Muscle of leg (tissue), 11 donors: ENCODE data around the gene MTA2. TPM values are rescaled to one million over a fixed set of nuclear protein-coding genes. Genes with fewer than 3 reads are reported as not detected.

ENCODE experiments used
- DNase-seq: peaks from one replicate; pipeline ENCODE4 v3.0.0; 2013
- H3K27ac ChIP-seq: one replicate; pipeline ENCODE4 v1.5.1; 2013; ENCODE audit warnings: mild to moderate bottlenecking, low read length, control low read depth
- H3K27me3 ChIP-seq: one replicate; pipeline ENCODE4 v1.6.1; 2013; ENCODE audit warnings: low read length; ENCODE audit not compliant: control insufficient read depth, insufficient read depth
- H3K36me3 ChIP-seq: one replicate; pipeline ENCODE4 v1.6.1; 2013; ENCODE audit warnings: low read length; ENCODE audit not compliant: control insufficient read depth, insufficient read depth
- H3K4me1 ChIP-seq: one replicate; pipeline ENCODE4 v1.6.1; 2013; ENCODE audit warnings: low read length; ENCODE audit not compliant: control insufficient read depth, insufficient read depth
- H3K4me3 ChIP-seq: one replicate; pipeline ENCODE4 v1.5.1; 2013; ENCODE audit warnings: low read length, control low read depth
- H3K9me3 ChIP-seq: replicated peaks from 2 replicates; pipeline ENCODE4 v1.6.1; 2013; ENCODE audit warnings: low read depth, low read length; ENCODE audit not compliant: control insufficient read depth
- WGBS: methylation state at CpG from one replicate; pipeline ENCODE4 v1.1.5; 2013; ENCODE audit warnings: missing lambda C conversion rate; ENCODE audit not compliant: insufficient coverage; 5-methylcytosine and 5-hydroxymethylcytosine counted together
- polyA plus RNA-seq, 8 donors: library from polyadenylated mRNA; unstranded; fragments of 120-200 nt; gene quantifications; one replicate each; pipeline versions ENCODE4 v1.2.1 to v1.2.3, GENCODE V29; 2013; ENCODE audit warnings: inconsistent platforms in 1 of 8, low replicate concordance in 1 of 8; ENCODE audit not compliant: insufficient read length in 8 of 8, insufficient read depth in 1 of 8
- total RNA-seq: library from RNA; stranded (reverse); fragments of 120-200 nt; gene quantifications from one replicate; pipeline ENCODE4 v1.2.4, GENCODE V29; 2013

The MTA2 gene
- total and polyA plus RNA-seq, 9 donors = 43.3 to 63.7 (median 48.2) TPM

- Histone ChIP-seq H3K9me3 (no peaks in the 10 kb centered on the region), H3K27me3 (no peaks in the 10 kb centered on the region), H3K4me1 (peaks cover 66% of the 10 kb centered on the region), H3K4me3 (peak overlapping the region; percentile 99), H3K27ac (peak overlapping the region; percentile 94), H3K36me3 (peaks cover 4% of the 10 kb centered on the region)
- DNase-seq = peak; percentile 67
- WGBS = 43% methylated on average over 5 of the region's 8 CpGs
Observed at GRCh38 chr11:62547691-62548281, 53.9 kb downstream of the MTA2 start.

GRCh38 chr11:62546929-62547625, 54.6 kb downstream of the MTA2 start:
- peaks cover 66% of the 10 kb centered on the region for H3K4me1 ChIP-seq
- 0% methylated on average over 26 of the region's 40 CpGs for WGBS
- H3K36me3 ChIP-seq = peaks cover 4% of the 10 kb centered on the region
- H3K27ac ChIP-seq = peak overlapping the region; percentile 94
- H3K4me3 ChIP-seq = peak overlapping the region; percentile 99
- DNase-seq = peak; percentile 79
- H3K27me3 ChIP-seq = no peaks in the 10 kb centered on the region
- H3K9me3 ChIP-seq = no peaks in the 10 kb centered on the region

- Histone ChIP-seq H3K4me1 (peaks cover 66% of the 10 kb centered on the region), H3K36me3 (peaks cover 9% of the 10 kb centered on the region), H3K4me3 (peak within 1 kb of the TSS; percentile 99), H3K9me3 (no peaks in the 10 kb centered on the region), H3K27ac (peak within 1 kb of the TSS; percentile 98), H3K27me3 (no peaks in the 10 kb centered on the region)
- DNase-seq = peak; percentile 90
- WGBS = 0% methylated on average over 60 of the region's 69 CpGs
Observed at GRCh38 chr11:62546244-62546928, 55.3 kb downstream of the MTA2 start, which contains the start of gene AHNAK. AHNAK (minus strand) TSS chr11:62546806; CDS start chr11:62536098, 10,708 bp downstream.

- Histone ChIP-seq H3K36me3 (peaks cover 12% of the 10 kb centered on the region), H3K9me3 (no peaks in the 10 kb centered on the region), H3K27ac (peak overlapping the region; percentile 98), H3K4me3 (peak overlapping the region; percentile 99), H3K27me3 (no peaks in the 10 kb centered on the region), H3K4me1 (peaks cover 66% of the 10 kb centered on the region)
- 0% methylated on average over 23 of the region's 59 CpGs for WGBS
- DNase-seq = peak; percentile 98
Observed at GRCh38 chr11:62545437-62546243, 56.0 kb downstream of the MTA2 start.

- no peaks in the 10 kb centered on the region for H3K27me3 ChIP-seq
- H3K36me3 ChIP-seq = peaks cover 12% of the 10 kb centered on the region
- no peaks in the 10 kb centered on the region for H3K9me3 ChIP-seq
- H3K4me1 ChIP-seq = peaks cover 74% of the 10 kb centered on the region
- peak overlapping the region; percentile 99 for H3K4me3 ChIP-seq
- peak; percentile 61 for DNase-seq
- peak overlapping the region; percentile 98 for H3K27ac ChIP-seq
- 0% methylated on average over 20 of the region's 32 CpGs for WGBS
Observed at GRCh38 chr11:62544581-62545436, 56.9 kb downstream of the MTA2 start.

- Histone ChIP-seq H3K27me3 (no peaks in the 10 kb centered on the region), H3K9me3 (no peaks in the 10 kb centered on the region), H3K4me1 (peaks cover 77% of the 10 kb centered on the region), H3K4me3 (peak overlapping the region; percentile 99), H3K27ac (peak overlapping the region; percentile 98), H3K36me3 (peaks cover 17% of the 10 kb centered on the region)
- DNase-seq = no peak
- WGBS = 25% methylated on average over 11 of the region's 22 CpGs
Observed at GRCh38 chr11:62543680-62544444, 57.8 kb downstream of the MTA2 start.

Other genes with a start within 250 kb of the MTA2 start
- gene SCGB1A1, start 182.8 kb downstream of the MTA2 start, total RNA-seq = not detected
- 1 to 10 TPM in 1 of 8 donors, not detected in 7; 1.7 TPM for gene SCGB1A1, start 182.8 kb downstream of the MTA2 start, polyA plus RNA-seq
- gene AHNAK, start 55.1 kb downstream of the MTA2 start, total RNA-seq = 378 TPM
- gene AHNAK, start 55.1 kb downstream of the MTA2 start, polyA plus RNA-seq = 100 to 1,000 TPM; 203 to 411 (median 313) TPM
- 3,686 TPM for gene EEF1G, start 28.0 kb downstream of the MTA2 start, total RNA-seq
- gene EEF1G, start 28.0 kb downstream of the MTA2 start, polyA plus RNA-seq = 1,000 to 10,000 TPM; 2,985 to 3,560 (median 3,353) TPM
- gene TUT1, start 10.3 kb downstream of the MTA2 start, total RNA-seq = 7.8 TPM
- 10 to 100 TPM; 13.9 to 16.9 (median 14.7) TPM for gene TUT1, start 10.3 kb downstream of the MTA2 start, polyA plus RNA-seq
- gene EML3, start 10.9 kb upstream of the MTA2 start, total RNA-seq = 10.7 TPM
- gene EML3, start 10.9 kb upstream of the MTA2 start, polyA plus RNA-seq = 10 to 100 TPM; 16.8 to 27.7 (median 20.3) TPM
- gene ROM1, start 11.4 kb upstream of the MTA2 start, total RNA-seq = 3.3 TPM
- 1 to 10 TPM; 1.5 to 4.0 (median 2.5) TPM for gene ROM1, start 11.4 kb upstream of the MTA2 start, polyA plus RNA-seq
- 18.7 TPM for gene B3GAT3, start 20.1 kb upstream of the MTA2 start, total RNA-seq
- 10 to 100 TPM; 19.9 to 27.2 (median 22.9) TPM for gene B3GAT3, start 20.1 kb upstream of the MTA2 start, polyA plus RNA-seq
- 92.8 TPM for gene GANAB, start 44.7 kb upstream of the MTA2 start, total RNA-seq
- gene GANAB, start 44.7 kb upstream of the MTA2 start, polyA plus RNA-seq = 100 to 1,000 TPM; 131 to 226 (median 179) TPM
- 7.1 TPM for gene INTS5, start 51.4 kb upstream of the MTA2 start, total RNA-seq
- gene INTS5, start 51.4 kb upstream of the MTA2 start, polyA plus RNA-seq = 10 to 100 TPM in 7 of 8 donors, 1 to 10 TPM in 1; 9.4 to 13.8 (median 12.8) TPM
- 33.4 TPM for gene C11orf98, start 63.3 kb upstream of the MTA2 start, total RNA-seq
- 10 to 100 TPM; 34.9 to 40.9 (median 37.8) TPM for gene C11orf98, start 63.3 kb upstream of the MTA2 start, polyA plus RNA-seq
- 7.6 TPM for gene CSKMT, start 63.4 kb upstream of the MTA2 start, total RNA-seq
- gene CSKMT, start 63.4 kb upstream of the MTA2 start, polyA plus RNA-seq = 1 to 10 TPM; 2.6 to 5.0 (median 3.8) TPM
- gene UQCC3, start 69.8 kb upstream of the MTA2 start, total RNA-seq = 8.9 TPM
- gene UQCC3, start 69.8 kb upstream of the MTA2 start, polyA plus RNA-seq = 1 to 10 TPM; 6.5 to 8.1 (median 7.9) TPM
- 2.8 TPM for gene LBHD1, start 70.4 kb upstream of the MTA2 start, total RNA-seq
- 1 to 10 TPM; 4.7 to 8.2 (median 6.2) TPM for gene LBHD1, start 70.4 kb upstream of the MTA2 start, polyA plus RNA-seq
- 81.6 TPM for gene UBXN1, start 77.2 kb upstream of the MTA2 start, total RNA-seq
- gene UBXN1, start 77.2 kb upstream of the MTA2 start, polyA plus RNA-seq = 100 to 1,000 TPM; 155 to 170 (median 162) TPM
- gene LRRN4CL, start 87.7 kb upstream of the MTA2 start, total RNA-seq = 31.6 TPM
- 10 to 100 TPM; 13.7 to 21.2 (median 16.3) TPM for gene LRRN4CL, start 87.7 kb upstream of the MTA2 start, polyA plus RNA-seq
- gene BSCL2, start 105.6 kb upstream of the MTA2 start, total RNA-seq = 26.5 TPM
- 10 to 100 TPM; 18.7 to 26.1 (median 21.5) TPM for gene BSCL2, start 105.6 kb upstream of the MTA2 start, polyA plus RNA-seq
- not detected for gene GNG3, start 105.8 kb upstream of the MTA2 start, total RNA-seq
- 1 to 10 TPM in 1 of 8 donors, under 1 TPM in 7; 0.28 to 1.5 (median 0.48) TPM for gene GNG3, start 105.8 kb upstream of the MTA2 start, polyA plus RNA-seq
- gene HNRNPUL2, start 125.6 kb upstream of the MTA2 start, total RNA-seq = 8.6 TPM
- 10 to 100 TPM; 41.0 to 67.5 (median 49.4) TPM for gene HNRNPUL2, start 125.6 kb upstream of the MTA2 start, polyA plus RNA-seq
- 29.5 TPM for gene TTC9C, start 126.6 kb upstream of the MTA2 start, total RNA-seq
- 10 to 100 TPM; 27.1 to 35.4 (median 29.3) TPM for gene TTC9C, start 126.6 kb upstream of the MTA2 start, polyA plus RNA-seq
- 8.0 TPM for gene ZBTB3, start 152.3 kb upstream of the MTA2 start, total RNA-seq
- gene ZBTB3, start 152.3 kb upstream of the MTA2 start, polyA plus RNA-seq = 1 to 10 TPM; 3.4 to 5.6 (median 4.1) TPM
- gene POLR2G, start 159.7 kb upstream of the MTA2 start, total RNA-seq = 115 TPM
- 100 to 1,000 TPM in 2 of 8 donors, 10 to 100 TPM in 6; 83.0 to 115 (median 91.1) TPM for gene POLR2G, start 159.7 kb upstream of the MTA2 start, polyA plus RNA-seq
- gene TAF6L, start 169.5 kb upstream of the MTA2 start, total RNA-seq = 17.6 TPM
- 10 to 100 TPM; 12.7 to 21.5 (median 17.0) TPM for gene TAF6L, start 169.5 kb upstream of the MTA2 start, polyA plus RNA-seq
- gene TMEM179B, start 185.5 kb upstream of the MTA2 start, total RNA-seq = 22.1 TPM
- gene TMEM179B, start 185.5 kb upstream of the MTA2 start, polyA plus RNA-seq = 10 to 100 TPM; 24.4 to 33.8 (median 29.8) TPM
- gene TMEM223, start 190.1 kb upstream of the MTA2 start, total RNA-seq = 17.2 TPM
- 10 to 100 TPM; 15.3 to 19.0 (median 16.3) TPM for gene TMEM223, start 190.1 kb upstream of the MTA2 start, polyA plus RNA-seq
- gene NXF1, start 203.6 kb upstream of the MTA2 start, total RNA-seq = 24.3 TPM
- 10 to 100 TPM; 60.5 to 73.1 (median 66.9) TPM for gene NXF1, start 203.6 kb upstream of the MTA2 start, polyA plus RNA-seq
- 26.8 TPM for gene STX5, start 230.2 kb upstream of the MTA2 start, total RNA-seq
- 10 to 100 TPM; 29.7 to 43.2 (median 36.0) TPM for gene STX5, start 230.2 kb upstream of the MTA2 start, polyA plus RNA-seq
- not detected for gene TEX54, start 231.0 kb upstream of the MTA2 start, total RNA-seq
- gene TEX54, start 231.0 kb upstream of the MTA2 start, polyA plus RNA-seq = not detected
- gene WDR74, start 237.7 kb upstream of the MTA2 start, total RNA-seq = 41.8 TPM
- 10 to 100 TPM; 28.3 to 40.9 (median 34.1) TPM for gene WDR74, start 237.7 kb upstream of the MTA2 start, polyA plus RNA-seq